ENCODE results near the gene DUSP16. TPM values are rescaled to one million over a fixed set of nuclear protein-coding genes. Genes with fewer than 3 reads are reported as not detected.

The DUSP16 gene
- total and polyA plus RNA-seq, 2 experiments from 2014 or later: 11.7 to 59.4 TPM

DNA sequence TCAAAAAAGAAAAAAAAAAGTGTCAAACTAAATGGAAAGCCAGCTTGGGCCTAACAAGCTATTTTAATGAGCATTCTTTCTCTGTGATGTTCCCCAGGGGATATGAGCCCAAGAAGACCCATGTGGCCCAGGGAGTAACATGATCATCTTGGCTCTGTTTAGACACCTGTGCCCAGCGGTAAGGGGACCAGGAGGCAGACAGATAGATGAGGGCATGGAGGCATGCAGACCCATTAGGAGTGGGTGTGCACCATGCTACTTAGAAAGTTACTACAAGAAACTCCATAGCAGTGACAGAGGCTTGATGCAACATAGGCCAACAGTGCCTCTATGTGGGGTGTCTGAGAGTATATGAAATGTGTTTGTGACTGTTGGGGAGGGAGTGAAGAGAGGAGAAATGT lies 45.9 kb upstream of the DUSP16 start:
- H3K4me2 ChIP-seq: no peak overlapping the region
- Mint-ChIP-seq H3K9me3 (no peaks in the 10 kb centered on the region), H3K4me1 (peaks cover 26% of the 10 kb centered on the region), H3K27me3 (ENCODE audit: insufficient read depth, low read depth, poor library complexity) (peaks cover 16% of the 10 kb centered on the region), H3K27ac (peak overlapping the region; percentile 56; the same call in 1 of the 2 replicates), H3K36me3 (ENCODE audit: low read depth) (peaks cover 3% of the 10 kb centered on the region; the same call in 2 of the 3 replicates), H3K4me3 (no peak overlapping the region)
- TF ChIP-seq EZH2 (IDR thresholded peaks at IDR 0.05; ENCODE audit: low read depth, unreplicated experiment) (no peak), ZNF331 (CRISPR knock-in tag; IDR thresholded peaks at IDR 0.05; ENCODE audit: low read depth) (no peak), POLR2AphosphoS5 (IDR thresholded peaks at IDR 0.05; ENCODE audit: low read depth) (no peak), CREB1 (CRISPR knock-in tag; IDR thresholded peaks at IDR 0.05; ENCODE audit: low read depth) (no peak), ZNF114 (CRISPR knock-in tag; IDR thresholded peaks at IDR 0.05) (no peak)
- TF ChIP-seq, protein P1, sequence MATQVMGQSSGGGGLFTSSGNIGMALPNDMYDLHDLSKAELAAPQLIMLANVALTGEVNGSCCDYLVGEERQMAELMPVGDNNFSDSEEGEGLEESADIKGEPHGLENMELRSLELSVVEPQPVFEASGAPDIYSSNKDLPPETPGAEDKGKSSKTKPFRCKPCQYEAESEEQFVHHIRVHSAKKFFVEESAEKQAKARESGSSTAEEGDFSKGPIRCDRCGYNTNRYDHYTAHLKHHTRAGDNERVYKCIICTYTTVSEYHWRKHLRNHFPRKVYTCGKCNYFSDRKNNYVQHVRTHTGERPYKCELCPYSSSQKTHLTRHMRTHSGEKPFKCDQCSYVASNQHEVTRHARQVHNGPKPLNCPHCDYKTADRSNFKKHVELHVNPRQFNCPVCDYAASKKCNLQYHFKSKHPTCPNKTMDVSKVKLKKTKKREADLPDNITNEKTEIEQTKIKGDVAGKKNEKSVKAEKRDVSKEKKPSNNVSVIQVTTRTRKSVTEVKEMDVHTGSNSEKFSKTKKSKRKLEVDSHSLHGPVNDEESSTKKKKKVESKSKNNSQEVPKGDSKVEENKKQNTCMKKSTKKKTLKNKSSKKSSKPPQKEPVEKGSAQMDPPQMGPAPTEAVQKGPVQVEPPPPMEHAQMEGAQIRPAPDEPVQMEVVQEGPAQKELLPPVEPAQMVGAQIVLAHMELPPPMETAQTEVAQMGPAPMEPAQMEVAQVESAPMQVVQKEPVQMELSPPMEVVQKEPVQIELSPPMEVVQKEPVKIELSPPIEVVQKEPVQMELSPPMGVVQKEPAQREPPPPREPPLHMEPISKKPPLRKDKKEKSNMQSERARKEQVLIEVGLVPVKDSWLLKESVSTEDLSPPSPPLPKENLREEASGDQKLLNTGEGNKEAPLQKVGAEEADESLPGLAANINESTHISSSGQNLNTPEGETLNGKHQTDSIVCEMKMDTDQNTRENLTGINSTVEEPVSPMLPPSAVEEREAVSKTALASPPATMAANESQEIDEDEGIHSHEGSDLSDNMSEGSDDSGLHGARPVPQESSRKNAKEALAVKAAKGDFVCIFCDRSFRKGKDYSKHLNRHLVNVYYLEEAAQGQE (IDR thresholded peaks at IDR 0.05; ENCODE audit: unreplicated experiment): no peak
- TF ChIP-seq, protein P2, sequence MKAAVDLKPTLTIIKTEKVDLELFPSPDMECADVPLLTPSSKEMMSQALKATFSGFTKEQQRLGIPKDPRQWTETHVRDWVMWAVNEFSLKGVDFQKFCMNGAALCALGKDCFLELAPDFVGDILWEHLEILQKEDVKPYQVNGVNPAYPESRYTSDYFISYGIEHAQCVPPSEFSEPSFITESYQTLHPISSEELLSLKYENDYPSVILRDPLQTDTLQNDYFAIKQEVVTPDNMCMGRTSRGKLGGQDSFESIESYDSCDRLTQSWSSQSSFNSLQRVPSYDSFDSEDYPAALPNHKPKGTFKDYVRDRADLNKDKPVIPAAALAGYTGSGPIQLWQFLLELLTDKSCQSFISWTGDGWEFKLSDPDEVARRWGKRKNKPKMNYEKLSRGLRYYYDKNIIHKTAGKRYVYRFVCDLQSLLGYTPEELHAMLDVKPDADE (IDR thresholded peaks at IDR 0.05): no peak
- TF ChIP-seq, protein P3, sequence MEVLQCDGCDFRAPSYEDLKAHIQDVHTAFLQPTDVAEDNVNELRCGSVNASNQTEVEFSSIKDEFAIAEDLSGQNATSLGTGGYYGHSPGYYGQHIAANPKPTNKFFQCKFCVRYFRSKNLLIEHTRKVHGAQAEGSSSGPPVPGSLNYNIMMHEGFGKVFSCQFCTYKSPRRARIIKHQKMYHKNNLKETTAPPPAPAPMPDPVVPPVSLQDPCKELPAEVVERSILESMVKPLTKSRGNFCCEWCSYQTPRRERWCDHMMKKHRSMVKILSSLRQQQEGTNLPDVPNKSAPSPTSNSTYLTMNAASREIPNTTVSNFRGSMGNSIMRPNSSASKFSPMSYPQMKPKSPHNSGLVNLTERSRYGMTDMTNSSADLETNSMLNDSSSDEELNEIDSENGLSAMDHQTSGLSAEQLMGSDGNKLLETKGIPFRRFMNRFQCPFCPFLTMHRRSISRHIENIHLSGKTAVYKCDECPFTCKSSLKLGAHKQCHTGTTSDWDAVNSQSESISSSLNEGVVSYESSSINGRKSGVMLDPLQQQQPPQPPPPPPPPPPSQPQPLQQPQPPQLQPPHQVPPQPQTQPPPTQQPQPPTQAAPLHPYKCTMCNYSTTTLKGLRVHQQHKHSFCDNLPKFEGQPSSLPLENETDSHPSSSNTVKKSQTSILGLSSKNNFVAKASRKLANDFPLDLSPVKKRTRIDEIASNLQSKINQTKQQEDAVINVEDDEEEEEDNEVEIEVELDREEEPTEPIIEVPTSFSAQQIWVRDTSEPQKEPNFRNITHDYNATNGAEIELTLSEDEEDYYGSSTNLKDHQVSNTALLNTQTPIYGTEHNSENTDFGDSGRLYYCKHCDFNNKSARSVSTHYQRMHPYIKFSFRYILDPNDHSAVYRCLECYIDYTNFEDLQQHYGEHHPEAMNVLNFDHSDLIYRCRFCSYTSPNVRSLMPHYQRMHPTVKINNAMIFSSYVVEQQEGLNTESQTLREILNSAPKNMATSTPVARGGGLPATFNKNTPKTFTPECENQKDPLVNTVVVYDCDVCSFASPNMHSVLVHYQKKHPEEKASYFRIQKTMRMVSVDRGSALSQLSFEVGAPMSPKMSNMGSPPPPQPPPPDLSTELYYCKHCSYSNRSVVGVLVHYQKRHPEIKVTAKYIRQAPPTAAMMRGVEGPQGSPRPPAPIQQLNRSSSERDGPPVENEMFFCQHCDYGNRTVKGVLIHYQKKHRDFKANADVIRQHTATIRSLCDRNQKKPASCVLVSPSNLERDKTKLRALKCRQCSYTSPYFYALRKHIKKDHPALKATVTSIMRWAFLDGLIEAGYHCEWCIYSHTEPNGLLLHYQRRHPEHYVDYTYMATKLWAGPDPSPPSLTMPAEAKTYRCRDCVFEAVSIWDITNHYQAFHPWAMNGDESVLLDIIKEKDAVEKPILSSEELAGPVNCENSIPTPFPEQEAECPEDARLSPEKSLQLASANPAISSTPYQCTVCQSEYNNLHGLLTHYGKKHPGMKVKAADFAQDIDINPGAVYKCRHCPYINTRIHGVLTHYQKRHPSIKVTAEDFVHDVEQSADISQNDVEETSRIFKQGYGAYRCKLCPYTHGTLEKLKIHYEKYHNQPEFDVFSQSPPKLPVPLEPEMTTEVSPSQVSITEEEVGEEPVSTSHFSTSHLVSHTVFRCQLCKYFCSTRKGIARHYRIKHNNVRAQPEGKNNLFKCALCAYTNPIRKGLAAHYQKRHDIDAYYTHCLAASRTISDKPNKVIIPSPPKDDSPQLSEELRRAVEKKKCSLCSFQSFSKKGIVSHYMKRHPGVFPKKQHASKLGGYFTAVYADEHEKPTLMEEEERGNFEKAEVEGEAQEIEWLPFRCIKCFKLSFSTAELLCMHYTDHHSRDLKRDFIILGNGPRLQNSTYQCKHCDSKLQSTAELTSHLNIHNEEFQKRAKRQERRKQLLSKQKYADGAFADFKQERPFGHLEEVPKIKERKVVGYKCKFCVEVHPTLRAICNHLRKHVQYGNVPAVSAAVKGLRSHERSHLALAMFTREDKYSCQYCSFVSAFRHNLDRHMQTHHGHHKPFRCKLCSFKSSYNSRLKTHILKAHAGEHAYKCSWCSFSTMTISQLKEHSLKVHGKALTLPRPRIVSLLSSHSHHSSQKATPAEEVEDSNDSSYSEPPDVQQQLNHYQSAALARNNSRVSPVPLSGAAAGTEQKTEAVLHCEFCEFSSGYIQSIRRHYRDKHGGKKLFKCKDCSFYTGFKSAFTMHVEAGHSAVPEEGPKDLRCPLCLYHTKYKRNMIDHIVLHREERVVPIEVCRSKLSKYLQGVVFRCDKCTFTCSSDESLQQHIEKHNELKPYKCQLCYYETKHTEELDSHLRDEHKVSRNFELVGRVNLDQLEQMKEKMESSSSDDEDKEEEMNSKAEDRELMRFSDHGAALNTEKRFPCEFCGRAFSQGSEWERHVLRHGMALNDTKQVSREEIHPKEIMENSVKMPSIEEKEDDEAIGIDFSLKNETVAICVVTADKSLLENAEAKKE (CRISPR knock-in tag; IDR thresholded peaks at IDR 0.05): no peak
- TF ChIP-seq, protein P4, sequence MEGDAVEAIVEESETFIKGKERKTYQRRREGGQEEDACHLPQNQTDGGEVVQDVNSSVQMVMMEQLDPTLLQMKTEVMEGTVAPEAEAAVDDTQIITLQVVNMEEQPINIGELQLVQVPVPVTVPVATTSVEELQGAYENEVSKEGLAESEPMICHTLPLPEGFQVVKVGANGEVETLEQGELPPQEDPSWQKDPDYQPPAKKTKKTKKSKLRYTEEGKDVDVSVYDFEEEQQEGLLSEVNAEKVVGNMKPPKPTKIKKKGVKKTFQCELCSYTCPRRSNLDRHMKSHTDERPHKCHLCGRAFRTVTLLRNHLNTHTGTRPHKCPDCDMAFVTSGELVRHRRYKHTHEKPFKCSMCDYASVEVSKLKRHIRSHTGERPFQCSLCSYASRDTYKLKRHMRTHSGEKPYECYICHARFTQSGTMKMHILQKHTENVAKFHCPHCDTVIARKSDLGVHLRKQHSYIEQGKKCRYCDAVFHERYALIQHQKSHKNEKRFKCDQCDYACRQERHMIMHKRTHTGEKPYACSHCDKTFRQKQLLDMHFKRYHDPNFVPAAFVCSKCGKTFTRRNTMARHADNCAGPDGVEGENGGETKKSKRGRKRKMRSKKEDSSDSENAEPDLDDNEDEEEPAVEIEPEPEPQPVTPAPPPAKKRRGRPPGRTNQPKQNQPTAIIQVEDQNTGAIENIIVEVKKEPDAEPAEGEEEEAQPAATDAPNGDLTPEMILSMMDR (conservative IDR thresholded peaks at IDR 0.05; ENCODE audit: low read depth in 2 of 2): peak; percentile 9 to 58; a peak in 2 of 4 replicates
- no peaks in the 10 kb centered on the region for H3K9me2 ChIP-seq (ENCODE audit: insufficient read depth)
- no peaks in the 10 kb centered on the region for H3K27me3 ChIP-seq (ENCODE audit: insufficient read depth)
- H2AFZ ChIP-seq: no peak overlapping the region
- H3K4me1 ChIP-seq (ENCODE audit: insufficient read depth): peaks cover 24% of the 10 kb centered on the region
- peaks cover 6% of the 10 kb centered on the region; the same call in 1 of the 2 replicates for H3K79me2 ChIP-seq (replicated peaks; ENCODE audit: insufficient read depth)
- peaks cover 5% of the 10 kb centered on the region; the same call in 1 of the 2 replicates for H3F3A ChIP-seq (replicated peaks; ENCODE audit: low read depth)
- no peaks in the 10 kb centered on the region for H4K20me1 ChIP-seq (replicated peaks; ENCODE audit: insufficient read depth)
- ATAC-seq (no peak), DNase-seq (ENCODE audit: low spot score) (no peak)
- H3K27ac ChIP-seq (ENCODE audit: low read depth): no peak overlapping the region
- no peaks in the 10 kb centered on the region for H3K36me3 ChIP-seq (ENCODE audit: insufficient read depth)
- no peak overlapping the region for H3K4me3 ChIP-seq

Data from GM23338 (cell line).